ENCODE data around the gene INTS15.

Gene INTS15

DNA sequence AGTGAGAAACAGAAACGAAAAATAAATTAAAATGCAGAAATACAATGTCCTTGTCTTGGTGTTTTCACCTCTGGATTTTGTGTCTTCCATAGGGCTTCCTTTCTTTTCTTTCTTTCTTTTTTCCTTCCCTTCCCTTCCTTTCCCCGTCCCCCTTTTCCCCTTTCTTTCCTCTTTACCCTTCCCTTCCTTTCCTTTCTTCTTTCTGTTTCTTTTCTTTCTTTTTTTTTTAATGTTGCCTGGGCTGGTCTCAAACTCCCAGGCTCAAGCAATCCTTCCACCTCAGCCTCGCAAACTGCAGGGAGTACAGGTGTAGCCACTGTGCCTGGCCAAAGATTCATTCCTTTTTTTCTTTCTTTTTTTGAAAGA, 34.4 kb downstream of the INTS15 start:
- TF ChIP-seq EZH2 (IDR thresholded peaks at IDR 0.05; ENCODE audit: borderline replicate concordance, low read depth, low read length, severe bottlenecking) (no peak), CTCF (IDR thresholded peaks at IDR 0.05; ENCODE audit: borderline replicate concordance, extremely low read depth, low read length, poor library complexity, severe bottlenecking) (no peak)
- Histone ChIP-seq H3K27ac (ENCODE audit: low read length) (peak overlapping the region; percentile 74), H3K4me1 (ENCODE audit: insufficient read depth, low read length) (peaks cover 27% of the 10 kb centered on the region), H2AFZ (ENCODE audit: low read depth, low read length) (peak overlapping the region; percentile 74), H3K9me3 (ENCODE audit: insufficient read depth, low read length, severe bottlenecking) (no peaks in the 10 kb centered on the region), H4K20me1 (ENCODE audit: insufficient read depth, low read length) (no peaks in the 10 kb centered on the region), H3K4me3 (ENCODE audit: low read depth in 1 of 2, low read length in 2 of 2) (peak overlapping the region in 1 of 2 experiments; percentile 38; a peak in 2 of 4 replicates), H3K36me3 (ENCODE audit: insufficient read depth, low read length) (no peaks in the 10 kb centered on the region), H3K27me3 (ENCODE audit: insufficient read depth, low read length, poor library complexity) (no peaks in the 10 kb centered on the region), H3K4me2 (ENCODE audit: insufficient read depth, low read length) (peak overlapping the region; percentile 63), H3K9ac (ENCODE audit: low read depth, low read length) (peak overlapping the region; percentile 49), H3K79me2 (ENCODE audit: insufficient read depth, low read length) (no peaks in the 10 kb centered on the region)
- DNase-seq (no peak), ATAC-seq (ENCODE audit: insufficient read depth, low read depth) (peak; percentile 3; the same call in 1 of the 3 replicates)

DNA sequence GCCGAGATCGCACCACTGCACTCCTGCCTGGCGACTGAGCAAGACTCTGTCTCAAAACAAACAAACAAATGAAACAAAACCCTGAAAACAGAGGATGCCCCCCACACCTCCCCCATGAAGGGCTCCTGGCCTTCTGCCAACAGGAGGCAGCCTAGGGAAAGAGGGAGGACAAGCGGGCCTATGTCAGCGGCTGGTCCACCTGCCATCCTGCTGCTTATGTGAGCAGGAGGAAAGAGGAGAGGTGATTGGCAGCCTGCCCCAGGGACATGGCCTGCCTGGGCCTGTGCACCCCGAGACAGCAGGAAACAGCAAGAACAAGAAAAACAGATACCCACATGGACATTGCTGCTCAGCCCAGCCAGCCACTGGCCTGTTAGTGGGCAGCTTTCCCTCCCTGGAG, 38.2 kb downstream of the INTS15 start:
- Histone ChIP-seq H3K9ac (ENCODE audit: low read depth, low read length) (no peak overlapping the region), H3K9me3 (ENCODE audit: insufficient read depth, low read length, severe bottlenecking) (no peaks in the 10 kb centered on the region), H2AFZ (ENCODE audit: low read depth, low read length) (no peak overlapping the region), H3K79me2 (ENCODE audit: insufficient read depth, low read length) (no peaks in the 10 kb centered on the region), H3K4me1 (ENCODE audit: insufficient read depth, low read length) (peaks cover 22% of the 10 kb centered on the region), H3K27ac (ENCODE audit: low read length) (no peak overlapping the region), H3K36me3 (ENCODE audit: insufficient read depth, low read length) (no peaks in the 10 kb centered on the region), H3K4me3 (ENCODE audit: low read depth in 1 of 2, low read length in 2 of 2) (no peak overlapping the region), H3K4me2 (ENCODE audit: insufficient read depth, low read length) (no peak overlapping the region), H4K20me1 (ENCODE audit: insufficient read depth, low read length) (no peaks in the 10 kb centered on the region), H3K27me3 (ENCODE audit: insufficient read depth, low read length, poor library complexity) (no peaks in the 10 kb centered on the region)
- DNase-seq (no peak), ATAC-seq (ENCODE audit: insufficient read depth, low read depth) (no peak)
- no peak for TF ChIP-seq EZH2 (IDR thresholded peaks at IDR 0.05; ENCODE audit: borderline replicate concordance, low read depth, low read length, severe bottlenecking)
- no peak for TF ChIP-seq CTCF (IDR thresholded peaks at IDR 0.05; ENCODE audit: borderline replicate concordance, extremely low read depth, low read length, poor library complexity, severe bottlenecking)

DNA sequence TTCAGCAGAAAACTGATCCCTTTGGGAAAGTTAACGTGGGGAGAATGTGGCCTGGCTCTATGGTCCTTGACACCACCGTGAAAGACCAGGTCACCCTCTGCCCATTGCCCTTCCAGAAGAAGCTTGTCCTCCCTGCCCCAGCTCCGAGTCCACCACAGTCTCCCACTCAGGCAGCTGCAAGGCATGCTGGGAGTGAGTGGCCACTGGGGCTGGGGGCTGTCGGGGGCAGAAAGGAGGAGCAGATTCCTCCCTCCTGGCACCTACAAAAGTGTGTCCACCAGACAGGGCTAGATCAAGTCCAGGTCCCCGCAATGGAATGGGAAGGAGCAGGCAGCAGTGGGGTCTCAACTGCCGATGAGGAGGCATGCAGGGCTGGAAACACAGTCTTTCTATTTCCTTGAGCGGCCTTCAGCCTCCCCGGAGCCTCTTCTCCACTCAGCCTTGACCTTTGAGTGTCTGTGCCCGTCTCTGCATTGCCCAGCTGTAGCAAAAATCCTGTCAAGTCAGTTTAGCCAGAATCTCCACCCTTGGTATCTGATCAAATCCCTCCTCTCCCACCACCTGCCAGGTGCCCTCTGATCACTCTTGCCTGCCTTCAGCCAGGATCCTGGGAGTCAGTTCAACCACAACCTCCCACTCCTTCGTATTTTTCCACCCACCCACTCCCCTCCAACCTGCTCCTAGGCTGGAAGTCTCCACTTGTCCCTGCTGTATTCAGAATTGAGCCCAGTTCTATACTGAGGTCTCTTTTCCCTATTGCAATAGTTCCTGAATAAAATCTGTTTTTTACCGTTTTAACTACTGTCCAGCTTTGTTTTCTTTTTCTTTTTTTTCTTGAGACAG, 40.4 kb downstream of the INTS15 start:
- TF ChIP-seq EZH2 (IDR thresholded peaks at IDR 0.05; ENCODE audit: borderline replicate concordance, low read depth, low read length, severe bottlenecking) (no peak), CTCF (IDR thresholded peaks at IDR 0.05; ENCODE audit: borderline replicate concordance, extremely low read depth, low read length, poor library complexity, severe bottlenecking) (no peak)
- H3K36me3 ChIP-seq (ENCODE audit: insufficient read depth, low read length) = no peaks in the 10 kb centered on the region
- no peak overlapping the region for H3K9ac ChIP-seq (ENCODE audit: low read depth, low read length)
- no peak overlapping the region for H3K4me3 ChIP-seq (ENCODE audit: low read depth in 1 of 2, low read length in 2 of 2)
- H3K4me1 ChIP-seq (ENCODE audit: insufficient read depth, low read length) = 0 out of 2 replicates have a peak, but pooled peaks cover under 1% of the 10 kb centered on the region
- H3K79me2 ChIP-seq (ENCODE audit: insufficient read depth, low read length) = no peaks in the 10 kb centered on the region
- H4K20me1 ChIP-seq (ENCODE audit: insufficient read depth, low read length) = no peaks in the 10 kb centered on the region
- ATAC-seq (ENCODE audit: insufficient read depth, low read depth) (no peak), DNase-seq (no peak)
- no peaks in the 10 kb centered on the region for H3K9me3 ChIP-seq (ENCODE audit: insufficient read depth, low read length, severe bottlenecking)
- no peak overlapping the region for H3K4me2 ChIP-seq (ENCODE audit: insufficient read depth, low read length)
- H3K27me3 ChIP-seq (ENCODE audit: insufficient read depth, low read length, poor library complexity) = no peaks in the 10 kb centered on the region
- no peak overlapping the region for H3K27ac ChIP-seq (ENCODE audit: low read length)
- H2AFZ ChIP-seq (ENCODE audit: low read depth, low read length) = no peak overlapping the region

Measured in DND-41 (cell line).